Testis (tissue), 3 donors: ENCODE measurements around the gene COL15A1. TPM values are rescaled to one million over a fixed set of nuclear protein-coding genes. Genes with fewer than 3 reads are reported as not detected.

ENCODE experiments used
- DNase-seq: peaks from one replicate; pipeline ENCODE4 v3.0.0-alpha.2; 2019
- H3K27ac ChIP-seq, 2 donors: fragments of 200-600 bp; sonication (generic); one replicate each; pipeline ENCODE4 v1.5.1; 2019
- H3K27me3 ChIP-seq: fragments of 200-600 bp; sonication (generic); one replicate; pipeline ENCODE4 v1.5.1; 2019
- H3K36me3 ChIP-seq: fragments of 200-600 bp; sonication (generic); one replicate; pipeline ENCODE4 v1.5.1; 2017; ENCODE audit warnings: low read depth; ENCODE audit errors: missing control alignments
- H3K4me1 ChIP-seq: fragments of 200-600 bp; sonication (generic); one replicate; pipeline ENCODE4 v1.5.1; 2019
- H3K4me3 ChIP-seq, 2 donors: fragments of 200-600 bp; sonication (generic); one replicate each; pipeline ENCODE4 v1.5.1; 2017 to 2019
- H3K9me3 ChIP-seq: fragments of 200-600 bp; sonication (generic); one replicate; pipeline ENCODE4 v1.5.1; 2017
- POLR2A ChIP-seq: fragments of 450-650 bp; IDR thresholded peaks from one replicate; pipeline ENCODE4 v1.6.1; 2017; ENCODE audit warnings: antibody characterized with exemption, mild to moderate bottlenecking, moderate library complexity
- WGBS, 2 donors: methylation state at CpG; one replicate each; pipeline ENCODE4 v1.1.5; 2018; 5-methylcytosine and 5-hydroxymethylcytosine counted together
- intact Hi-C: fragments of 100-400 bp; cut with DNase I; formaldehyde crosslinking; loops from one replicate; pipeline ENCODE4 v1.15.1; 2023; ENCODE audit warnings: low total_unique reads
- polyA plus RNA-seq: library from polyadenylated mRNA; stranded (reverse); fragments of 350-450 nt; fragmentation: Illumina TruSeq; extraction: RNeasy Lipid Tissue Mini Kit (QIAGEN cat#74804); gene quantifications from one replicate; pipeline ENCODE4 v1.2.3, GENCODE V29; 2014; ENCODE audit warnings: low read depth, low replicate concordance; ENCODE audit not compliant: insufficient read depth
- total RNA-seq, 2 donors: library from RNA; depleted of rRNA; stranded (reverse); fragments of >200 nt; gene quantifications; one replicate each; pipeline ENCODE4 v1.2.3, GENCODE V29; 2016
- TF ChIP-seq, protein P1 (sequence below), 3 experiments: fragments of 450-650 bp in 2 of 3; fragments of 200-600 bp in 1 of 3; sonication (generic) in 1 of 3; IDR thresholded peaks; one replicate each; pipeline ENCODE4 v1.5.1; 2016 to 2019; ENCODE audit warnings: antibody characterized with exemption in 3 of 3, mild to moderate bottlenecking in 2 of 3, moderate library complexity in 1 of 3

Gene COL15A1
- total and polyA plus RNA-seq, 3 donors from 2014 or later: 37.2 to 55.5 (median 49.4) TPM

DNA sequence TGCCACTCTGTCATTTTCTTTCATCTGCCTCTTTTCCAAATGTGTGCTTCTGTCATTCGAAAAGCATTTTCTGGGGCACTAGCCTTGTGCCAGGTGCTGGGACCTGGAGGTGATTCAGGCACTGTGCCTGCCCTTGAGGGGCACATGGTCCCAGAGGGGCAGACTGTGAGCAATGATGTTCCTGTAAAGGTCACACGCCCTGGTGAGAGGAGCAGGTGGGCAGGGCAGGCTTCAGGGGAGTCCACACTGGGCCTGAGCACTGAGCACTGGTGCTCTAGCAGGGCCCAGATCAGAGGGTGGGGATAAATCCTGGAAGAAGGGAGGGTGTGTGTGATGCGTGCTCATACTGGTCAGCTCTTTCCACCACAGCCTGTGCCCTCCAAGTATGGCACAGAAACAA lies 77.8 kb downstream of the COL15A1 start:
- no peak for DNase-seq
- 77 to 85% methylated on average over 3 of the region's 3 CpGs for WGBS, 2 donors
- Histone ChIP-seq H3K27me3 (no peaks in the 10 kb centered on the region), H3K36me3 (no peaks in the 10 kb centered on the region), H3K4me1 (peaks cover 9% of the 10 kb centered on the region), H3K4me3 (no peak overlapping the region), H3K27ac (no peak overlapping the region), H3K9me3 (no peaks in the 10 kb centered on the region)
- intact Hi-C loops: no loop called here
- no peak for TF ChIP-seq POLR2A
- TF ChIP-seq, protein P1, sequence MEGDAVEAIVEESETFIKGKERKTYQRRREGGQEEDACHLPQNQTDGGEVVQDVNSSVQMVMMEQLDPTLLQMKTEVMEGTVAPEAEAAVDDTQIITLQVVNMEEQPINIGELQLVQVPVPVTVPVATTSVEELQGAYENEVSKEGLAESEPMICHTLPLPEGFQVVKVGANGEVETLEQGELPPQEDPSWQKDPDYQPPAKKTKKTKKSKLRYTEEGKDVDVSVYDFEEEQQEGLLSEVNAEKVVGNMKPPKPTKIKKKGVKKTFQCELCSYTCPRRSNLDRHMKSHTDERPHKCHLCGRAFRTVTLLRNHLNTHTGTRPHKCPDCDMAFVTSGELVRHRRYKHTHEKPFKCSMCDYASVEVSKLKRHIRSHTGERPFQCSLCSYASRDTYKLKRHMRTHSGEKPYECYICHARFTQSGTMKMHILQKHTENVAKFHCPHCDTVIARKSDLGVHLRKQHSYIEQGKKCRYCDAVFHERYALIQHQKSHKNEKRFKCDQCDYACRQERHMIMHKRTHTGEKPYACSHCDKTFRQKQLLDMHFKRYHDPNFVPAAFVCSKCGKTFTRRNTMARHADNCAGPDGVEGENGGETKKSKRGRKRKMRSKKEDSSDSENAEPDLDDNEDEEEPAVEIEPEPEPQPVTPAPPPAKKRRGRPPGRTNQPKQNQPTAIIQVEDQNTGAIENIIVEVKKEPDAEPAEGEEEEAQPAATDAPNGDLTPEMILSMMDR (IDR thresholded peaks at IDR 0.05): no peak

GRCh38 chr9:99023231-99023630 lies 79.5 kb downstream of the COL15A1 start:
- no peaks in the 10 kb centered on the region for H3K36me3 ChIP-seq
- intact Hi-C loops: no loop called here
- 42 to 63% methylated on average over 8 of the region's 8 CpGs for WGBS, 2 donors

DNA sequence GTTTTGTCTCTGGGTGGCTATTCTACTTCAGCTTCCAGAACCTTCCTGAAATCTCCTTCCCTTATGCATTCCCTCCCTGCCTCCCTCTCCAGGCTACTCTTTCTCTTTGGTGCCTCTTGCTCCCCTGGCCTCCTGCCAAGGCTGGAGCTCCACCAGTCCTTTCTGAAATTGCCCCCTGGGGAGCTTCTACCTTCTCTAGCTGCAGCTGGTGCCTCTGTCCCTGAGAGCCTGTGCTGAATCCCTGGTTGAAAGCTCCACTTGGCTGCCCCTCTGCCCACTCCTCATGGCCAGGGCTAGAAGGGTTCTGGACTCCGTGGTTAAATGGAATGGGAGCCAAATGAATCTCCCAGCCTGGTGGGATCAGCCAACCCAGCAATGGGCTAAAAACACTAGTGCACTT lies 80.1 kb downstream of the COL15A1 start:
- no peaks in the 10 kb centered on the region for H3K9me3 ChIP-seq
- peak overlapping the region in 1 of 2 donors; percentile 79 for H3K27ac ChIP-seq
- no peak for TF ChIP-seq POLR2A
- TF ChIP-seq, protein P1 (IDR thresholded peaks at IDR 0.05): no peak
- 50 to 65% methylated on average over 1 of the region's 1 CpG for WGBS, 2 donors
- peak; percentile 76 for DNase-seq
- peaks cover 9% of the 10 kb centered on the region for H3K4me1 ChIP-seq
- no peak overlapping the region for H3K4me3 ChIP-seq
- H3K27me3 ChIP-seq: no peaks in the 10 kb centered on the region
- intact Hi-C loops: no loop called here
- H3K36me3 ChIP-seq: no peaks in the 10 kb centered on the region

More at GRCh38 chr9:99023231-99023630, 79.5 kb downstream of the COL15A1 start:
- peak; percentile 41 for DNase-seq
- no peak for TF ChIP-seq POLR2A
- peak overlapping the region in 1 of 2 donors; percentile 79 for H3K27ac ChIP-seq
- H3K27me3 ChIP-seq: no peaks in the 10 kb centered on the region
- peaks cover 9% of the 10 kb centered on the region for H3K4me1 ChIP-seq
- H3K9me3 ChIP-seq: no peaks in the 10 kb centered on the region
- no peak overlapping the region for H3K4me3 ChIP-seq

DNA sequence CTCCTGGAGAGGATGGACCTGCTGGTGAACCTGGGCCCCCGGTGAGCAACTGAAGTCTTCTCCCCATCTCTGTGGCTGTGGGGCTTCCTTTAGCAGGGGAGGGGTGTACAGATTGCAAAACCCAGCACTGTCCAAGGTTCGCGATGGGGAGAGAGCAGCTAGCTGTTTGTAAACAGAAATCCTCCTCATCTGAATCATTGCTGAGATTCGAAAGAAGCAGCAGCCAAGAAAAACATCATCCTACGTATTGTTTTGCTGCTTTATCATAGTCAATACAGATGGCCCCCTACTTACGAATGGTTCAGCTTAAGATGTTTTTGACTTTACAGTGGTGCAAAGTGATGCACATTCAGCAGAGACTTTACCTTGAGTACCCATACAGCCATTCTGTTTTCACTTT lies 81.3 kb downstream of the COL15A1 start:
- H3K36me3 ChIP-seq: no peaks in the 10 kb centered on the region
- intact Hi-C loops: no loop called here

DNA sequence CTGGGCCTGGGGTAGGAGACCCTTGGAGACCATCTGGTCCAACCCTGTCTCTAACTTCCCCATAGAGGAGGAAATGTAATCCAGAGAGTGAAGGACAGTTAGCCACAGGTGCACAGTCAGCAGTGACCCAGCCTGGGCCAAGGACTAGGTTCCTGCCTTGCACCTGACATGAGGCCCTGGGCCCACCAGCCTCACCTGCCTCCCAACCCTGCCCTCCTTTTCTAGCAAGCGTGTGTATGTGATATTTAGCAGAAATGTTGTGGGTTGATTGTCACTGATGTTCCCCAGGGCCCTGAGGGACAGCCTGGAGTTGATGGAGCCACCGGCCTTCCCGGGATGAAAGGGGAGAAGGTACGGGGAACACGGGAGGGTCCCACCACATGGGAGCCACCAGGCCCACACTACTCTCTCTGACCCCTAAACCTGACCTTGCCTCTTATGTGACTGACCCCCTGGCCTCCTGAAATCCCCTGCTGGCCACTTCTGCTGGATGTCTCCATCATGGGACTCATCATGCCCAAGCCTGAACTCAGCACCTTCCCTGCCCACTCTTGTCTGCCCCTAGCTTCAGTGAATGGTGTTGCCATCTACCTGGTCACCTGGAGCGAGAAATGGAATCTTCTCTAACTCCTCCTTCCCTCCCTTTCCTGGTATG lies 82.0 kb downstream of the COL15A1 start:
- no peaks in the 10 kb centered on the region for H3K9me3 ChIP-seq
- H3K4me3 ChIP-seq: no peak overlapping the region
- H3K36me3 ChIP-seq: no peaks in the 10 kb centered on the region
- no peaks in the 10 kb centered on the region for H3K27me3 ChIP-seq
- no peak for TF ChIP-seq POLR2A
- TF ChIP-seq, protein P1 (IDR thresholded peaks at IDR 0.05): no peak
- no peak overlapping the region for H3K27ac ChIP-seq
- WGBS, 2 donors: 92% methylated on average over 6 of the region's 6 CpGs
- H3K4me1 ChIP-seq: peaks cover 9% of the 10 kb centered on the region
- no peak for DNase-seq
- intact Hi-C loops: no loop called here

More for the DNA sequence above, 81.3 kb downstream of the COL15A1 start:
- WGBS, 2 donors: 76 to 78% methylated on average over 5 to 6 of the region's 6 CpGs
- H3K4me3 ChIP-seq: no peak overlapping the region
- no peak overlapping the region for H3K27ac ChIP-seq
- H3K9me3 ChIP-seq: no peaks in the 10 kb centered on the region
- no peaks in the 10 kb centered on the region for H3K27me3 ChIP-seq
- no peak for DNase-seq
- TF ChIP-seq, protein P1 (IDR thresholded peaks at IDR 0.05): no peak
- TF ChIP-seq POLR2A: no peak
- H3K4me1 ChIP-seq: peaks cover 9% of the 10 kb centered on the region
